GM04504 (cell line): ENCODE results near the gene SPEF2.

Experiments used
- DNase-seq: peaks from one replicate; pipeline ENCODE4 v3.0.0-alpha.2; 2012; ENCODE audit warnings: low read depth

SPEF2 gene

GRCh38 chr5:35856765-35857351 is 239.2 kb downstream of the SPEF2 start, which contains the start of gene IL7R:
Gene IL7R (plus strand): TSS chr5:35856891. CDS start chr5:35856978, 87 bp downstream.
- no peak for DNase-seq

- DNase-seq: peak; percentile 74
Observed at GRCh38 chr5:35857606-35858205, 240.0 kb downstream of the SPEF2 start.

- no peak for DNase-seq
Observed at GRCh38 chr5:35859101-35859661, 241.5 kb downstream of the SPEF2 start.

GRCh38 chr5:35860686-35861085 is 243.0 kb downstream of the SPEF2 start:
- DNase-seq: peak; percentile 69

GRCh38 chr5:35861718-35862117 is 244.1 kb downstream of the SPEF2 start:
- no peak for DNase-seq

- no peak for DNase-seq
Observed at GRCh38 chr5:35862126-35862525, 244.5 kb downstream of the SPEF2 start.

- DNase-seq: no peak
Observed at GRCh38 chr5:35863159-35863558, 245.5 kb downstream of the SPEF2 start.
